ENCODE data around the gene OTOS.

The OTOS gene

DNA sequence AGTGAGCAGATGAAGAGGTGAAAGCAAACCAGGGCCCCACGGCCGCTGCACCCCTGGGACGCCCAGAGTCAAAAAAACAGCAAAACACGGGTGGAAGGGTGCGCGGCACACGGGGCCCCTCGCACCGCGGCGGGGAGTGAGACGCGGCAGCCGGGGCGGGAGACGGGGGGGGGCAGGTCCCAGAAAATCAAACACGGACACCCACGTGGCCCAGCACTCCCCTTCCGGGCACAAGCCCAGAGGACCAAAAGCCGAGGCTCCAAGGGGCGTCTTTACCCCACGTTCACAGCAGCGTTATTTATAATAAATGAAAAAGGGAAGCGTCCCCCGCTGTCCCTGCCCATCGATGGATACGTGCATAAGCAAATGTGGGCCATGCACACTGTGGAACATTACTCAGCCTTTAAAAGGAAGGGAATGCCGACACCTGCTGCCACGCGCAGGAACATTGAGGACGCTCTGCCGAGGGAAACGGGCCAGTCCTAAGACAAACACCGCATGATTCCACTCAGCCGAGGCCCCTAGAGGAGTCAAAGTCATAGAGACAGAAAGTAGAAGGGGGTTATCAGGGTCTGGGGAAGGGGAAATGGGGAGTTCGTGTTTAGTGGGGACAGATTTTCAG is 3.7 kb downstream of the OTOS start (continued):
- TF ChIP-seq TSHZ2 (CRISPR knock-in tag; IDR thresholded peaks at IDR 0.05) (no peak), OSR1 (CRISPR knock-in tag; IDR thresholded peaks at IDR 0.05) (no peak), ZNF8 (CRISPR knock-in tag; IDR thresholded peaks at IDR 0.05) (no peak), ISL1 (CRISPR knock-in tag; IDR thresholded peaks at IDR 0.05) (no peak)
- TF ChIP-seq, protein P1, sequence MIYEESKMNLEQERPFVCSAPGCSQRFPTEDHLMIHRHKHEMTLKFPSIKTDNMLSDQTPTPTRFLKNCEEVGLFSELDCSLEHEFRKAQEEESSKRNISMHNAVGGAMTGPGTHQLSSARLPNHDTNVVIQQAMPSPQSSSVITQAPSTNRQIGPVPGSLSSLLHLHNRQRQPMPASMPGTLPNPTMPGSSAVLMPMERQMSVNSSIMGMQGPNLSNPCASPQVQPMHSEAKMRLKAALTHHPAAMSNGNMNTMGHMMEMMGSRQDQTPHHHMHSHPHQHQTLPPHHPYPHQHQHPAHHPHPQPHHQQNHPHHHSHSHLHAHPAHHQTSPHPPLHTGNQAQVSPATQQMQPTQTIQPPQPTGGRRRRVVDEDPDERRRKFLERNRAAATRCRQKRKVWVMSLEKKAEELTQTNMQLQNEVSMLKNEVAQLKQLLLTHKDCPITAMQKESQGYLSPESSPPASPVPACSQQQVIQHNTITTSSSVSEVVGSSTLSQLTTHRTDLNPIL (CRISPR knock-in tag; IDR thresholded peaks at IDR 0.05; ENCODE audit: low read depth): no peak

GRCh38 chr2:240136013-240136670 is 4.3 kb downstream of the OTOS start, which contains the start of gene COPS9:
Gene COPS9, minus strand, starts transcription at chr2:240136305. Its CDS starts 21 bp downstream, at chr2:240136284.
- ATAC-seq: peak; percentile 99
- TF ChIP-seq TSHZ2 (CRISPR knock-in tag; IDR thresholded peaks at IDR 0.05) (no peak), ZFP30 (CRISPR knock-in tag; IDR thresholded peaks at IDR 0.05) (no peak), ZNF70 (CRISPR knock-in tag; IDR thresholded peaks at IDR 0.05) (no peak), PPARA (CRISPR knock-in tag; IDR thresholded peaks at IDR 0.05; ENCODE audit: borderline replicate concordance) (no peak), TOX (CRISPR knock-in tag; IDR thresholded peaks at IDR 0.05; ENCODE audit: borderline replicate concordance) (no peak)

- peak; percentile 31 for ATAC-seq
- TF ChIP-seq, protein P2, sequence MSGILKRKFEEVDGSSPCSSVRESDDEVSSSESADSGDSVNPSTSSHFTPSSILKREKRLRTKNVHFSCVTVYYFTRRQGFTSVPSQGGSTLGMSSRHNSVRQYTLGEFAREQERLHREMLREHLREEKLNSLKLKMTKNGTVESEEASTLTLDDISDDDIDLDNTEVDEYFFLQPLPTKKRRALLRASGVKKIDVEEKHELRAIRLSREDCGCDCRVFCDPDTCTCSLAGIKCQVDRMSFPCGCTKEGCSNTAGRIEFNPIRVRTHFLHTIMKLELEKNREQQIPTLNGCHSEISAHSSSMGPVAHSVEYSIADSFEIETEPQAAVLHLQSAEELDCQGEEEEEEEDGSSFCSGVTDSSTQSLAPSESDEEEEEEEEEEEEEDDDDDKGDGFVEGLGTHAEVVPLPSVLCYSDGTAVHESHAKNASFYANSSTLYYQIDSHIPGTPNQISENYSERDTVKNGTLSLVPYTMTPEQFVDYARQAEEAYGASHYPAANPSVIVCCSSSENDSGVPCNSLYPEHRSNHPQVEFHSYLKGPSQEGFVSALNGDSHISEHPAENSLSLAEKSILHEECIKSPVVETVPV (CRISPR knock-in tag; IDR thresholded peaks at IDR 0.05): no peak
- TF ChIP-seq BACH2 (CRISPR knock-in tag; IDR thresholded peaks at IDR 0.05; ENCODE audit: borderline replicate concordance) (no peak), GLIS3 (CRISPR knock-in tag; IDR thresholded peaks at IDR 0.05) (no peak), RARB (CRISPR knock-in tag; IDR thresholded peaks at IDR 0.05) (no peak), TCF4 (CRISPR knock-in tag; IDR thresholded peaks at IDR 0.05; ENCODE audit: borderline replicate concordance) (no peak), ZC3H10 (CRISPR knock-in tag; IDR thresholded peaks at IDR 0.05) (no peak), TSHZ2 (CRISPR knock-in tag; IDR thresholded peaks at IDR 0.05) (no peak), ZNF565 (CRISPR knock-in tag; conservative IDR thresholded peaks at IDR 0.05; ENCODE audit: low read depth) (no peak), ESRRG (CRISPR knock-in tag; IDR thresholded peaks at IDR 0.05) (no peak), SNAI2 (CRISPR knock-in tag; IDR thresholded peaks at IDR 0.05) (no peak), ARNTL (CRISPR knock-in tag; IDR thresholded peaks at IDR 0.05; ENCODE audit: borderline replicate concordance, low read depth) (no peak), PPARA (CRISPR knock-in tag; IDR thresholded peaks at IDR 0.05; ENCODE audit: borderline replicate concordance) (no peak), ISL1 (CRISPR knock-in tag; IDR thresholded peaks at IDR 0.05) (no peak)
- TF ChIP-seq, protein P1 (CRISPR knock-in tag; IDR thresholded peaks at IDR 0.05; ENCODE audit: low read depth): no peak
These were observed 4.8 kb downstream of the OTOS start for GRCh38 chr2:240135706-240136012.

All from SK-N-SH treated with all-trans-retinoic acid at 6 μM for 48 hours (cell line).